Forelimb muscle (tissue), 1 donor: Measurements from ENCODE around the gene DCN. TPM values are rescaled to one million over a fixed set of nuclear protein-coding genes. Genes with fewer than 3 reads are reported as not detected.

Experiments used
- DNase-seq: peaks from one replicate; pipeline ENCODE4 v3.0.0-alpha.2; 2013; ENCODE audit warnings: low read depth
- polyA plus RNA-seq: library from polyadenylated mRNA; unstranded; fragments of 120-200 nt; gene quantifications from one replicate; pipeline ENCODE4 v1.2.1, GENCODE V29; 2013; ENCODE audit not compliant: insufficient read length

The DCN gene
- polyA plus RNA-seq, 1 donor: 1,348 TPM

DNA sequence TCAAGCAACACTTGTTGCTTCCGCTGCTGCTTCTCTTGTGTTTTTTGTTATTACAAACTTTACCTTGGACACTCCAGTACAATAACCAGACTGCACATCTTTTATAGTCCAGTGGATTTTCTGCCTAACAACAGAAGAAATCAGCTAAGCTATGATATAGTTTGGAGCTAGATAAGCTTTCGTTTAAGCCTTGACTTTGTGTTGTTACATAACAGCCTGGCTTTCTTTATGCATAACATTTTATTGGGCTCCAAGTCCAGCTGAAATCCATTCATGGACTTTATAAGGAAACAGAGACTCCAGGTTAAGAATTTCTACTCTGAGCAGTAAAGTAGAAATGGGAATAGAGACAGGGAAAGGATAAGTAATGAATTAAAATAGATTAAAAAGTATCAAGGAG is 3.5 kb upstream of the DCN start:
- DNase-seq: no peak

DNA sequence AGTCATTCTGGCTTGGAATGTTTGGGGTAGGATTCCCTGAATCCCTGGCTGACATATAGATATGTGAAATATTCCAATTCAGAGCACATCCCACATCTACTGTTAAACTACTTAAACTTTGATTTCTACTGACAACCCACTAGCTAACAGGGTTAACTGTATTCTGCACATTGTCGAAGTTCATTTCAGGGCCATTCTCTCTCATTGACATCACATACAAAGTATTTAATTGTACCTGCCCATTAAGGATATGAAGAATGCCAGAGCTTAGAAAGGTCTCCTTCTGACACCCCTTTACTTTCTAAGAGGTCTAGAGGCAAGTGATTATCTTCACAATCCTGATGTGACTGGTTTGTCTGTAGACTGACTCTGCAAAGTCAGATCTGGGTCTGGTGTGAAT is 2.8 kb upstream of the DCN start:
- DNase-seq: no peak

DNA sequence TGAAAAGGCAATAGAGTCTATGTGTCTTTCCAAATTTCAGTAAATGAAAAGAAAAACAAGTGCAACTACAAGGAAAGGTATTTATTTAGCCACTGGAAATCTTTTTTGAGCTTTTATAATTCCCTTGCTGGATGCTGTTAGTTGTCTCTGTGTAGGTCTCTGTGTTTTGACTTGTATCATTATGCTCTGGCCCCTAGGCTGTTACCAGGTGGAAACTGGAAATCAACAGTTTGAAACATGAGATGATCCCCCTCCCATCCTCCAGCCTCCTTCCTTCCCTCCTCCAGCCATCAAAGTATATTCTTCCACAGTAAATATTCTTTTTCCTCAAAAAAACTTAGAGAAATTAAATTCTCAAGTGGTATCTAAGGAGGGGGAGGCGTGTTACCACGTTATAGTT is 934 bp upstream of the DCN start:
- DNase-seq: no peak

DNA sequence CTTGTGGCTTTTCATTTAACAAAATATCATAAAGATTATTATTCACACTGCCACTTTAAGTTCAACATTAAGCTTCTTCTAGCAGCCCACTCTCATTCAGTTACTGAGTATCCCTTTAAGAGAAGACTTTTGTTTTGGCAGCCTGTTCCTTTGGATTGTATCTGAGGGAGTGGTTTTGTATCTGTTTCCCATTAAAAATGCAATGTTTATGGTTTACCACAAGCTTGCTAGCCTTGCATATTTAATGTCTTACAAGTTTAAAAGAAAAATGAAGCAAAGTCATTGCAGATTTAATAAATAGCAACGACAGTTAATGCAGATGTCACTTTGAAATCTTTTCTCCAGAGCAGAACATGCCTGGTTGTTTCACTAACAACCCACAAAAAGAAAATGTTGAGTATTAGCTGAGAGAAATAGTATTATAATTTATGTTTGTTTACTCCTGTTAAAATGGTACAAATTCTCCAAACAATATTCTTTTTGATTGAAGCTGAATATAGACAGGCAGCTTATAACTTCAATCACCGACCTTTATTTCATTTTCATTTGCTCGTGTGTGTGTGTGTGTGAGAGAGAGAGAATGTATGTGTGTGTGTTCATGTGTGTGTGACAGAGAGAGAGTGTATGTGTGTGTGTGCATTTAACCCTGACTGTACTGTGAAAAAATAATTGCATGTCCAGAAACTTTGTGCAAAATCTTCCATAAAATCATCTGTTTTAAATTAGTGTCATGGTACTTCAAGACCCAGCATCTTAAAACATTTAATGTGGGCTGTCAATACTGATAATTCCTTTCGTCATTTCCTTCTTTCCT is 1.8 kb downstream of the DCN start:
- DNase-seq: peak; percentile 91

DNA sequence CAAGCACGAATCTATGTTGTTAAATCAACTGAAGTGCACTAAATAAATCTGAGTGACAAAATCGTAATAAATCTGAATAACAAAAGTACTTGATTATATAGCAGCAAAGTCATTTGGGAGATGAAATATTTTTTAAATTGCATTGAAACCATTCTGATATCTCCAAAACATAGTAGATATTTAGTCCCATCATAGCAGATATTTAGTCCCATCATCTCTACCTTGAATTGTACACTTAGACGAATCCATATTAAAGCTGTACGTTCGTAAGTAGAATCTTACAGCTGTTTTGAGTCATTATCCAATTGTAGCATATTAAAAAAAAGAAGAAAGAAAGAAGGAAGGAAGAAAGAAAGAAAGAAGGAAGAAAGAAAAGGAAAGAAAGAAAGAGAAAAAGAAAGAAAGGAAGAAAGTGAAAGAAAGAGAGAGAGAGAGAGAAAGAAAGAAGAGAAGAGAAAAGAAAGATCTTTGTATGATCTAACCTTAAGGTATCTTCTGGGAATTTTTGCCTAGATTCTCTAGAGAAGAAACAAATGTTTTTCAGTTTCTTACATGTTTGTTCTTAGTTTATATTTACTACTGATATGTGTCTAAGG is 2.6 kb downstream of the DCN start:
- DNase-seq: no peak

DNA sequence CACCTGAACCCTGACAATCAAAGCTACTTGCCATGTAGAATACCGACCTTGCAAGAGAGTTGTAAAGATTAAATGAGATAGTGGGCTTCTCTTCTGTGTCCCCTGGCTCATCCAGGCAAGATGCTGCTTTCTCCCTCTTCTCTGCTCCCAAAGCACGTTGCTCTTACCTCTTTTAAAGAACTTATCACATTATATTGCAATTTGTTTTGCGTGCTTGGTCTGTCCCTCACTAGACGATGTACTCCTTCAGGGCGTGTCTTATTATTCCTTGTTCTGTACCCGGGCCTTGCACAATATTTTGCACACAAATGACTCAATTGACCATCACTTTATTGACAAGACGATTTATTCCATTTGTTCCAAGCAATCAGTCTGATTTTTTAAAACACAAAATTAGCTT is 3.3 kb downstream of the DCN start:
- no peak for DNase-seq

DNA sequence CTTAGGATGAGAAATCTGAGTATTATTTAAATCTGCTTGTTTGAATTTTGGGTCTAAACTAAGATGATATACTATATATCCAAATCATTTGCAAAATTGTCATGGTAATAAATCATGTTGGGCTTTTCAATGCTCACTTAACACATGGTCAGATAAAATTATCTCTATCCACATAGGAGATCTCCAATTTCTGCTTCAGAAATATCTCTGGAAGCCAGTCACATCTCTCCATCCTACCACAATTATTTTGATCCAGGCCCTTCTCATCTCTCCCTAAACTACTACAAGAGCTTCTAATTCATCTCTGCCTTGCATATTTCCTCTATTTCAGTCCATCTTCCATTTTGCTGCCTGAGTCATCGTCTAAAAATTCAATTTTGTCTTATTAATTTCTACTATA is 3.8 kb downstream of the DCN start:
- no peak for DNase-seq

DNA sequence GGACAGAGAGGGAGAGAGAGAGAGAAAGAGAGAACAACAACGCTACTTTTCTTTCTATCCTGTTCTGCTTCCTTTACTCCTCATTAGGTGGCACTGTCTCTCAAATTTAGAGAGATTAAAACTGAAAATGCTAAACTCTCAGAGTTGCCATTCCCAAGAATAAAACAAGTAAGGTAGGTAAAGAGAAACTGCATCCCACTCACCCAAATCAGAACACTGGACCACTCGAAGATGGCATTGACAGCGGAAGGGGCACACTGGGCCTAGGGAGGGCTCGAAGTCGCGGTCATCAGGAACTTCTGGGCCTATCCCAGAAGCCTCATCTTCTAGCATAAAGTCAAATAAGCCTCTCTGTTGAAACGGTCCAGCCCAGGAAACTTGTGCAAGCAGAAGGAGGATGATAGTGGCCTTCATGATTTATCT is 4.5 kb downstream of the DCN start:
- no peak for DNase-seq

DNA sequence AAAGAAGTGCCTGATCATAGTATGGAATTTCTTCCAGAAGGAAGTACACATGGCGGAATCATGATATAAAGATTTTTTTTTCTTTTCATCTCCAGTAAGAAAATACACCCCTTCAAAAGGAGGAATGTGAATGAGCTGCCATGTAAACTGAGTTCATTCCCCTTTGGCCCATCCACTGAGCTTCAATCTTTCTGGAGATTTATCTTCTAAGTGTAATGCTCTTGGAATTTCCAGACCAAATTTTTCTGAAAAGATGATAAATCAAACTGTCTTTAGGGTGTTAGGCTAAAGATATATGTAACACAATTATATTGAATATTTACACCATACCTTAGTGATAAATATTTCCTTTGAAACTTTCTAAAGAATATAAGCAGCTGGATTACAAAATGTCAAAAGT is 5.2 kb downstream of the DCN start:
- no peak for DNase-seq

DNA sequence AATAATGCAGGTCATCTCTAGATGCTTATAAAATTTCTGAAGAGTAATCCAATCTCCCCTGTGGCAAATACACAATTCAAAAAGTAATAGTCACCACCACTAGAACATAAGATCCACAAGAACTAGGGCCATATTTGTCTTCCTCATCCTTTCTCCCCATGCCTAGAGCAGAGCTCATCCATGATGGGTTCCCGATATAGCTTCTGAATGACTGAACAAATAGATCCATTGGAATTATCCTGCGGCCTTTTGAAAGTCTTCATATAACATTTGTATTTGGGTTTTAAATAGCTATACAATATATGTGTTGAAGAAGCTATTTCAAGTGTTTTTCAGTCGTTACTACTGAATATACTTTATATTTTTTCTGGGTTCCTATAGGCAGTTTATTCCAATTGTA is 5.7 kb downstream of the DCN start:
- DNase-seq: no peak

DNA sequence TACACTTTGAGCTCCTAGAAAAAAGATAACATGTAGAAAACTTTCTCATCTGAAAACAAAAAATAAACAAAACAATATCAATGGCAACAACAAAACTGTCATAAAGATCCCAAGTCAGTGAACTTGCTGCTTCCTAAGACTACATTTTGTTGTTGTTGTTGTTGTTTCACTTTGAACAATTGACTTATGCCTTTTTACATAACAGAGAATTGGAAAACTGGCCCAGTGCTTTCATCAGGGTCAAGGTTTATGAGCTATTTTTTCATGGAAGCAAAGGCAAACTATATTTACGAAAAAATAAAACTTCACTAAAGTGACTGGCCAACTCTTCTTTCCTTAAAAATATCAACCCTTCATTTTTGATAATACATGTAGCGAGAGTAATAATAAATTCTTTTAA is 6.3 kb downstream of the DCN start:
- DNase-seq: no peak

DNA sequence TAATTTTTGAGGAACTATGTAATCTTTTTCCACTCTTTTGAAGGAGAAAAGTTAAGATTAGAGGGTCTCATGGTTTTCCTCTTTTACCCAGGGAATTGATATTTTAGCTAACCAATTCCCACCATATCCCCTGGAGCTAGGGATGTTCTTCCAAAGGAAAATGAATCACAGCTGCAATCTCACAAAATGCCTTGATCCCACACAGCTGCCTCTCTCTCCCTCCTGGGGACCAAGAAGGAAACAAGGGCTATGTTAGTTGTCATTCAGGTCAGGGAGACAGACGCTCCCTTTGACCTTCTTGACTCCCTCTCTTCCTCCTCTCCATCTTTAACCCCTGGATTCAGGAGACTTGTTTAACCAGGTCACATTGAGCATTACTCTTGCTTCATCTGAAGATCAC is 9.5 kb downstream of the DCN start:
- DNase-seq: no peak

DNA sequence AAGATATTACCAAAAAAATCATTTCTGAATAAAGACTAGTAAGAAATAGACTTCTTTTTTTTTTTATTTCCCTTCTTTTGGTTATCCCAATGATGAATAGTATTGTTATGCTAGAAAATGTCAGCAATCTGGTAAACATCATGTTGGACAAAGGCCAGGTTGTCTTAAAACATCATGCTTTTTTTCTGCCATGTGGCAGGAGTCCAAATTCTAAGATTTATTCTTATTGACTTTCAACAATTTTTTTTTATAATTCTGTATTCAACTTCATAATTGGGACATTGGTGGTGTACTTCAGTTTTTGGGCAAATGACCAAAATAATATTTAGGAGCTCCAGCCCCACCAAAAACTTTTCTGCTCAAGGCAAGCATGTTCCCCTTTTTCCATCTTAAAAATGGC is 10.5 kb downstream of the DCN start:
- no peak for DNase-seq

DNA sequence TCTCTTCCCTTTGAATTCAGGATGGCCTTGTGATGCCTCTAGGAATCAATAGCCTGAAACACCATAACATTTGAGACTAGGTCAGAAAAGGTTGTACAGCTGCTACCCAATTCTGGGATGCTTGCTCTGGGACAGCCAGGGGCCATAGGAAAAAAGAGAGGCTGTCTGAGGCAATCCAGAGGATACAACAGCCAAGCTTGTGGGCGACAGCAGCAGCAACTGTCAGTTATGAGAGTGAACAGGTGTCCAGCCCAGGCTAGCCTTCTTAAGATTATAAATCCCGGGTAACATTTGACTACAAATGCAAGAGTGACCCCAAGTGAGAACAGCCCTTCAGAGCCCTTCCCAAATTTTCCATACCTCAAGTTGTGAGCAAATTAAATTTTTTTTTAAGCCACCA is 11.1 kb downstream of the DCN start:
- no peak for DNase-seq

DNA sequence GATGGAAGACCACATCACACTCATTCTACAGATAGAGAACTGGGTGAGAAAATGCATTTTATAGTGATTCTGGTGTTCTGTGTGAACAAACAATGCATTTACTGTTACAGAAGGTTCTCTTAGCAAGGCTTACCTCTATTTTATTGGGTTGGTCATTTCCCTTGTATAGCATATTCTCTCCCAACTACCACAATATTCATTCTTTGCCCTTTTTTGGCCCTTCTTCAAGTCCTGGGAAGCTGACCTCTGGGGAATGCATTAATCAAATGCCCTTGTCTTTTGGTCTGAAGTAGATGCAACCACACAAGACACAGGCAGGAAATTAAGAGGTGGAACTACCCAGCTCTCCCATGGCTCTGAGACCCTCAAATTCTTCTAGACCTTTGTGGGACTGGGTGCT is 19.5 kb downstream of the DCN start:
- DNase-seq: no peak

DNA sequence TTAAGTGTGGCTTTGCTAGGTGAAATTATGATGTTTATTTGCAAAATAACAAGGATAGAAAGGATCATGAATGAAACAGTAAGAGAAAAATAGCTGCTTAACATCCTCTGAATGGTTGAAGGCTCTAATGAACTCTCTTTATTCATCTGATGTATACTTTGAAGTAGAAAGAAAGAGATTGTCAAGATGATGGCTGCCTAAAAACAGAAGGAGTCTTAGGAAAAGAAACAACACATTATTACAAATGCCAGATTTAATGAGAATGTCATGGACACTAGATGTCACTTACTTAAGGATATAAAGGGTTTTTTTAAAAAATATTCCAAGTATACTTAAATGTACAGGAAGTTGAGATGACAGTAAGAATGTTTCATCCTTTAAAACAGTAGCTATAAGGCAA is 21.6 kb downstream of the DCN start:
- no peak for DNase-seq

DNA sequence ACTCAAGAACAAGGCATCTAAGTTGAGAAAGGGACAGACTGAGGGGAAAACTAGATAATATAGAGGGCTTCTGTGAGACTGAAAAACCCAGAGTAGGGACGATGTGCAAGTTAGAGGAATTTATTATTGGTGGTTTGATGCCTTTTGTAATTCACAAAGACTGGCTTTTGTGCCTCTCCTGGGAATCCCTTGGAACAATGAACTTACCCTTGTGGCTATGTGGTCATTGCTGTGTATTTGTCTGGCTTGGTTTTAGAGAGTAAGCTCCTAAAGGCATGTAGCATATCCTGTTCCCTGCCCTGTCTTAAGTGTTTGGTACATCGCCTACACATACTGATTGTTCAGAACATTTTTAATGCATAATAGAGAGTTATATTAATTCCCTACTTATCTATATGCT is 26.6 kb downstream of the DCN start:
- no peak for DNase-seq

DNA sequence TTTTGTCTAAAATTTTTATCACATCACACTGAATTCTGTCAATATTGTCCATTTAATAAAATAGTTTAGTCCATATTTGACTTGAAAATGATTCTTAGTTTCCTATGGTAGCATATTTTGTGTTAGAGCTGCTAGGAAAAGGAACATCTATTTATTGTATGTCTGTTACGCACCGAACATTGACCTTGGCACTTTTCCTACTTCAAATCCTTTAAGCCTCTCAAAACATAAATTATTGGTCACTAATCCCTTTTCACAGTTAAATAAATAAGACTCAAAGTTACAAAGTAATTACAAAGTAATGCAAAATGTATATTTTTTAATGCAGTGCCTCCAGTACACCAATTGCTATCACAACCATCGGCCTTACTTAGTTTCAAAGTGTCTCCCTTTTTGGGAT is 28.5 kb downstream of the DCN start:
- DNase-seq: no peak

DNA sequence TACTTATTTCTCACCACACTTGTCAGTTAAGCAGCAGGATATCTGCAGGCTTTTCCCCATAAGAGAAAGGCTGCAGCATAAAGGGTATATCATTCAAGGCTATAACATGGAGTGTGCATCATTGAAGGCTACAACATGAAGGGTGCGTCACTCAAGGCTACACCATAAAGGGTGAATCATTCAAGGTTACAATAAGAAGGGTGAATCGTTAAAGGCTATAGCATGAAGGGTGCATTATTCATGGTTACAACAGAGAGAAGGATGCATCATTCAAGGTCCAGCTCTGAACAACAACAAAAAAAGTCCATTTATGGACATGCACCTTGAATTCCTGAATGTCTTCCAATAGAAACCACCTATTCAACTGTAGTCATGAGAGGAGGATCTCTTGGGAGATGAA is 38.6 kb downstream of the DCN start:
- DNase-seq: no peak

DNA sequence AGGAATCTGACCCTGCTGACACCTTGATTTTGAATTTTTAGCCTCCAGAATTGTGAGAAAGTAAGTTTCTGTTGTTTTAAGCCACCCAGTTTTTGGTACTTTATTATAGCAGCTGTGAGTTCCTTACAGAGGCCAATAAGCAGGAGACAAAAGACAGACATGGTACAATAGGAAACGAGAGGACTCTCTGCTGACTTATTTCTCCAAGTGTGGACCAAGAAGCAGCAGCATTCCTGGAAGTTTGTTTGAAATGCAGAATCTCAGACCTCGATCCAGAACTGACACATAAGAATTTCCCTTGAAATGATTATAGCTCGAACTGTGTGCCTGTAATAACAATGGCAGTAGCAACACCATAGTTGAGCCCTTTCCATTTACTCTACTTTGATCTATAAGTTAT is 39.4 kb downstream of the DCN start:
- no peak for DNase-seq

DNA sequence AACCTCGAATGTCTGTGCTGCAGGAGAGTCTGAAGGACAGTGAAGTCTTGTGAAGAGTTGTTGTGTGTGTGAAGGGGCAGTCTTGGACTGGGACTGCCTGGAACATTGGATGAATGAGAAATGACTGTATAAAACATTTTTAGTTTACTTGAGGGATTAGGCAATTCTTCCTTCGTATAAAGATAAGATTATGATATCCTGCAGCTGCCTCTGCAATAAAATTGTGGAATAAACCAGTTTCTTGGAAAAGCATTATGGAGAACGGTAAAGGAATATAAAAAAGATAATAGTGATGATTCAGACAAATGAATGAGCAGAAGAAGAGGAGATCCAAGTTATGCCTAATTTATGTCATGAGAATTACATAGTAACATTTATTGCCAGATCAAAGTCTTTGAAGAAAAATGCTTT is 40.4 kb downstream of the DCN start:
- peak; percentile 43 for DNase-seq

DNA sequence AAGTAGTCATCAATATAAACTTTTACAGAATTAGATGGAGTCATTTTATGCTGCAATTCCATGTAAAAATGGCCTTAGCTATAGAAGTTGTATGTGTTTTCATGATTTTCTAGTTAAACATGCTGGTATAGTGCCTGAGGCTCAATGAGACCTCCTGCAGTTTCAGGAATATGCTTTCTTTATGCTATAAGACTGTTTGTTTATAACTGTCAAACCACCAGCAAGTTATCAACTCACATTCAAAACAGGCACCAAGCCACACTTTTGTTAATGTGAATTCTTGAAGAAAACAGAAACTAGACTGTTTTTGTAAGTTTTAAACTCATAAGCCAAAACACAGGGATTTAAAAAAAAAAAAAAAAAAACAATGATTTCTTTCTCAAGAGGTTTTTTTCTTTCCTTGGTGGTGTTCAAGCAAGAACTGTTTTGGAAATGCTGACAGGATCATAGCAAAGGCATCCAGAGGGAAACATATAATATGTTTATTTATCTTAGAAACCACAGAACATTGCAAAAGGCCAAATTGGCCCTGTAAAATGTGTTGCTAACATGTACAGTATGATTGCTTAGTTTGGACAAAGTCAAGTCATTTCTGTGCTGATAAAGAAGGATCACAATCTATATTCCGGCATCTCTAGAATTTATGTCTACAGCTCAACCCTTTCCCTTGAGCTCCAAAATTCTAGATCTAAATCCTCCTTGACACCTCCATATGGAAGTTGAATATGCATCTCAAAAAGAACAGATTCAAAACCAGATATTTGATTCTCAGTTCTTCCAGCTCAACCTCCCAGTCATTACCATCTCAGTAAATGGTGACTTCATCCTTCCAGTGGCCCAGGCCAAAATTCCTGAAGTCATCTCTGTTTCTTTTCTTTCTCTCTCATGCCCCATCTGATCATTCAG is 42.3 kb downstream of the DCN start:
- DNase-seq: peak; percentile 89

DNA sequence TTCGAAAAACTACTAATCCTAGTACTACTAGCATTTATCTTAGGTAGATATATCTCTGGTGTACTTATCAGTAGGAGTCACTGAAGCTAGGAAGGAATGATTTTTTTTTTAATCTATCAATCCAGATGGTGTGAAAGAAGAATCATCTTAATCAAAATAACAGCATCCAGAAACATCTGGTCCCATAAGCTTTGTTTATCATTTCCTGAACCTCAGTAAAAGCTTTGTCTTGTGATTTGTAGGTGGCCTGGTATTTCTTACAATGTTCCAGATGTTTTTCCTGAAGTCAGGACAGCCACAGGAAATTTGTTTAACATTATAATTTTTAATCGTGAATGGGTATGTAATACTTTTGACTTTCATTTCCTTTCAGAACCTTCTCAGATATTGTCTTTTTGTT is 43.3 kb downstream of the DCN start:
- DNase-seq: peak; percentile 38
